K562 (cell line): ENCODE results near the gene RO60. TPM values are rescaled to one million over a fixed set of nuclear protein-coding genes. Genes with fewer than 3 reads are reported as not detected.

Source experiments
- CTBP1 ChIP-seq: fragments of 450-650 bp; IDR thresholded peaks from 2 replicates; pipeline ENCODE4 v1.6.1; 2016; ENCODE audit warnings: borderline replicate concordance
- EGR1 ChIP-seq: fragments of 450-650 bp; conservative IDR thresholded peaks from 2 replicates; pipeline ENCODE4 v1.6.1; 2017; ENCODE audit warnings: mild to moderate bottlenecking
- ELF2 ChIP-seq: fragments of 250-450 bp; sonication (Bioruptor Pico); IDR thresholded peaks from 2 replicates; pipeline ENCODE4 v1.5.0; 2021; ENCODE audit warnings: mild to moderate bottlenecking
- GATA2 ChIP-seq: sonication (generic); formaldehyde crosslinking; IDR thresholded peaks from 2 replicates; pipeline ENCODE4 v1.4.0; 2020; ENCODE audit warnings: mild to moderate bottlenecking, missing genetic modification reagents
- HDAC1 ChIP-seq, 2 experiments: fragments of 450-650 bp; IDR thresholded peaks; 2 replicates each; pipeline ENCODE4 v1.6.1; 2016 to 2017; ENCODE audit warnings: inconsistent platforms in 1 of 2, mild to moderate bottlenecking in 1 of 2, moderate library complexity in 1 of 2
- STAT6 ChIP-seq: sonication (generic); formaldehyde crosslinking; IDR thresholded peaks from 2 replicates; pipeline ENCODE4 v1.8.1; 2023; ENCODE audit warnings: mild to moderate bottlenecking, missing genetic modification reagents
- polyA plus RNA-seq, 8 experiments: library from polyadenylated mRNA; depleted of rRNA in 4 of 8; stranded (reverse) in 5 of 8; unstranded in 3 of 8; fragments of >200 nt; fragmentation: Nextera tagmentation in 2 of 8; fragmentation: Illumina TruSeq in 1 of 8; extraction: Ambion mirVana in 2 of 8; extraction: Trizol in 1 of 8; gene quantifications; 2 replicates each; pipeline versions ENCODE4 v1.2.1 to v1.2.3, GENCODE V29; 2011 to 2014; ENCODE audit warnings: inconsistent platforms in 1 of 8, missing spikeins in 1 of 8
- total RNA-seq, 7 experiments: library from RNA; depleted of rRNA in 6 of 7; stranded (reverse); fragments of >200 nt in 6 of 7; fragmentation: Illumina TruSeq in 2 of 7; extraction: Trizol in 2 of 7; gene quantifications; 2 replicates each; pipeline versions ENCODE4 v1.2.1 to v1.2.3, GENCODE V29; 2011 to 2021; ENCODE audit warnings: low replicate concordance in 1 of 7
- TF ChIP-seq, protein P1 (sequence below), 2 experiments: fragments of 450-650 bp; IDR thresholded peaks; 2 replicates each; pipeline ENCODE4 v1.6.1; 2018; ENCODE audit warnings: mild to moderate bottlenecking in 2 of 2, low read depth in 1 of 2; ENCODE audit not compliant: partially characterized antibody in 2 of 2

RO60 gene
- total and polyA plus RNA-seq, 9 of the 15 experiments (the other 6 are each of a cell fraction or from before 2014, with no cell fraction given) = 24.9 to 187 (median 101) TPM

- peak; percentile 28; the same call in 1 of the 2 replicates for TF ChIP-seq STAT6 (CRISPR knock-in tag)
- TF ChIP-seq HDAC1 (IDR thresholded peaks at IDR 0.05) = peak in 1 of 2 experiments; percentile 63; a peak in 2 of 4 replicates
- peak; percentile 80 for TF ChIP-seq GATA2 (CRISPR knock-in tag)
- peak; percentile 77; the same call in 1 of the 2 replicates for TF ChIP-seq ELF2 (CRISPR knock-in tag)
- TF ChIP-seq, protein P1, sequence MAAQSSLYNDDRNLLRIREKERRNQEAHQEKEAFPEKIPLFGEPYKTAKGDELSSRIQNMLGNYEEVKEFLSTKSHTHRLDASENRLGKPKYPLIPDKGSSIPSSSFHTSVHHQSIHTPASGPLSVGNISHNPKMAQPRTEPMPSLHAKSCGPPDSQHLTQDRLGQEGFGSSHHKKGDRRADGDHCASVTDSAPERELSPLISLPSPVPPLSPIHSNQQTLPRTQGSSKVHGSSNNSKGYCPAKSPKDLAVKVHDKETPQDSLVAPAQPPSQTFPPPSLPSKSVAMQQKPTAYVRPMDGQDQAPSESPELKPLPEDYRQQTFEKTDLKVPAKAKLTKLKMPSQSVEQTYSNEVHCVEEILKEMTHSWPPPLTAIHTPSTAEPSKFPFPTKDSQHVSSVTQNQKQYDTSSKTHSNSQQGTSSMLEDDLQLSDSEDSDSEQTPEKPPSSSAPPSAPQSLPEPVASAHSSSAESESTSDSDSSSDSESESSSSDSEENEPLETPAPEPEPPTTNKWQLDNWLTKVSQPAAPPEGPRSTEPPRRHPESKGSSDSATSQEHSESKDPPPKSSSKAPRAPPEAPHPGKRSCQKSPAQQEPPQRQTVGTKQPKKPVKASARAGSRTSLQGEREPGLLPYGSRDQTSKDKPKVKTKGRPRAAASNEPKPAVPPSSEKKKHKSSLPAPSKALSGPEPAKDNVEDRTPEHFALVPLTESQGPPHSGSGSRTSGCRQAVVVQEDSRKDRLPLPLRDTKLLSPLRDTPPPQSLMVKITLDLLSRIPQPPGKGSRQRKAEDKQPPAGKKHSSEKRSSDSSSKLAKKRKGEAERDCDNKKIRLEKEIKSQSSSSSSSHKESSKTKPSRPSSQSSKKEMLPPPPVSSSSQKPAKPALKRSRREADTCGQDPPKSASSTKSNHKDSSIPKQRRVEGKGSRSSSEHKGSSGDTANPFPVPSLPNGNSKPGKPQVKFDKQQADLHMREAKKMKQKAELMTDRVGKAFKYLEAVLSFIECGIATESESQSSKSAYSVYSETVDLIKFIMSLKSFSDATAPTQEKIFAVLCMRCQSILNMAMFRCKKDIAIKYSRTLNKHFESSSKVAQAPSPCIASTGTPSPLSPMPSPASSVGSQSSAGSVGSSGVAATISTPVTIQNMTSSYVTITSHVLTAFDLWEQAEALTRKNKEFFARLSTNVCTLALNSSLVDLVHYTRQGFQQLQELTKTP (IDR thresholded peaks at IDR 0.05; ENCODE audit: low read depth in 1 of 2, partially characterized antibody in 2 of 2) = peak; percentile 39
- peak; percentile 55 for TF ChIP-seq EGR1
- peak; percentile 9; the same call in 1 of the 2 replicates for TF ChIP-seq CTBP1
- TF ChIP-seq, all 486 proteins: peak for 35
Observed at GRCh38 chr1:193104502-193104906, 45.1 kb downstream of the RO60 start (continued).
